ENCODE measurements around the gene GSTO1. TPM values are rescaled to one million over a fixed set of nuclear protein-coding genes. Genes with fewer than 3 reads are reported as not detected.

Gene GSTO1
- total and polyA plus RNA-seq, 2 experiments from 2014 or later = 52.5 to 182 TPM

DNA sequence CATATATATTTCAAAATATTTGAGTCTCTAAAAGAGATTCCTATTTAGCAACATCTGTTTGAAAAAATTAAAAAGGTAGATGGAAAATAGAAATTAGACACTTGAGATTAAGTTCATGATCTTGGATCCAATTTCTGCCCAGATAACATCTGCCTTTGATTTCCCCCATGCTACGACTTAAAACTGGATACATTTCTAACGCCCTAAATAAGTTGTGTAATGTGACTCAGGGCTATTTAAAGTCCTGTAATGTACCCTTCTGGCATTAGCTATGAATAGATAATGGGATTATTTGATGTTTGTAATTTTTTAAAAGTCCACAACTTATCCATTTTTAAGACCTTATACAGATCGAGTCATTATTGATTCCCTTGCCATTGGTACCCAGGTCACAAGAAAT, 46.0 kb upstream of the GSTO1 start (continued):
- TF ChIP-seq CTCF (conservative IDR thresholded peaks at IDR 0.05; ENCODE audit: low read depth in 2 of 2) (no peak), ZNF462 (CRISPR knock-in tag; IDR thresholded peaks at IDR 0.05) (no peak)

GRCh38 chr10:104209575-104210198, 45.0 kb upstream of the GSTO1 start:
- no peak overlapping the region for H3K4me3 Mint-ChIP-seq
- Histone ChIP-seq H3K79me2 (replicated peaks; ENCODE audit: insufficient read depth) (no peaks in the 10 kb centered on the region), H3K4me2 (no peak overlapping the region), H4K20me1 (replicated peaks; ENCODE audit: insufficient read depth) (no peaks in the 10 kb centered on the region), H3K4me3 (no peak overlapping the region), H3K27ac (ENCODE audit: low read depth) (no peak overlapping the region), H2AFZ (no peak overlapping the region), H3K27me3 (ENCODE audit: insufficient read depth) (no peaks in the 10 kb centered on the region), H3K4me1 (ENCODE audit: insufficient read depth) (no peaks in the 10 kb centered on the region), H3F3A (replicated peaks; ENCODE audit: low read depth) (no peaks in the 10 kb centered on the region), H3K36me3 (ENCODE audit: insufficient read depth) (no peaks in the 10 kb centered on the region), H3K9me2 (ENCODE audit: insufficient read depth) (no peaks in the 10 kb centered on the region)
- no peak for TF ChIP-seq ZNF462 (CRISPR knock-in tag; IDR thresholded peaks at IDR 0.05)
- peak; percentile 73 to 82 for TF ChIP-seq CTCF (conservative IDR thresholded peaks at IDR 0.05; ENCODE audit: low read depth in 2 of 2)
- H3K36me3 Mint-ChIP-seq (ENCODE audit: low read depth) = no peaks in the 10 kb centered on the region
- no peak overlapping the region for H3K27ac Mint-ChIP-seq
- H3K4me1 Mint-ChIP-seq = no peaks in the 10 kb centered on the region
- peak; percentile 79 for DNase-seq (ENCODE audit: low spot score)
- H3K9me3 Mint-ChIP-seq = no peaks in the 10 kb centered on the region
- ATAC-seq = peak; percentile 76
- H3K27me3 Mint-ChIP-seq (ENCODE audit: insufficient read depth, low read depth, poor library complexity) = no peaks in the 10 kb centered on the region

All from GM23338 (cell line).